Lower leg skin (tissue), 4 donors: ENCODE data around the gene LHX3. TPM values are rescaled to one million over a fixed set of nuclear protein-coding genes. Genes with fewer than 3 reads are reported as not detected.

Experiments used
- DNase-seq, 2 donors: peaks; one replicate each; pipeline ENCODE4 v3.0.0-alpha.2; 2019; ENCODE audit warnings: low spot score in 2 of 2
- H3K4me3 ChIP-seq: fragments of 200-600 bp; sonication (generic); 2 replicates; pipeline ENCODE4 v1.5.1; 2017; ENCODE audit warnings: mild to moderate bottlenecking, low read depth; ENCODE audit not compliant: poor library complexity, severe bottlenecking
- POLR2A ChIP-seq, 2 donors: fragments of 450-650 bp; IDR thresholded peaks; one replicate each; pipeline ENCODE4 v1.6.1; 2016 to 2017; ENCODE audit warnings: antibody characterized with exemption in 2 of 2, mild to moderate bottlenecking in 1 of 2, moderate library complexity in 1 of 2
- WGBS, 2 donors: methylation state at CpG; one replicate each; pipeline ENCODE4 v1.1.5; 2018; 5-methylcytosine and 5-hydroxymethylcytosine counted together
- intact Hi-C: fragments of 100-400 bp; cut with DNase I; formaldehyde crosslinking; loops from one replicate; pipeline ENCODE4 v1.15.0; 2023; ENCODE audit warnings: low total_unique reads
- total RNA-seq, 4 donors: library from RNA; depleted of rRNA; stranded (reverse); fragments of >200 nt; gene quantifications; one replicate each; pipeline ENCODE4 v1.1.0, GENCODE V29; 2016
- TF ChIP-seq, protein P1 (sequence below), 3 donors: fragments of 450-650 bp; IDR thresholded peaks; one replicate each; pipeline ENCODE4 v1.5.1; 2016; ENCODE audit warnings: antibody characterized with exemption in 3 of 3, mild to moderate bottlenecking in 3 of 3, moderate library complexity in 2 of 3

The LHX3 gene
- total RNA-seq, 4 donors from 2014 or later: 0.42 TPM; not detected in 3

DNA sequence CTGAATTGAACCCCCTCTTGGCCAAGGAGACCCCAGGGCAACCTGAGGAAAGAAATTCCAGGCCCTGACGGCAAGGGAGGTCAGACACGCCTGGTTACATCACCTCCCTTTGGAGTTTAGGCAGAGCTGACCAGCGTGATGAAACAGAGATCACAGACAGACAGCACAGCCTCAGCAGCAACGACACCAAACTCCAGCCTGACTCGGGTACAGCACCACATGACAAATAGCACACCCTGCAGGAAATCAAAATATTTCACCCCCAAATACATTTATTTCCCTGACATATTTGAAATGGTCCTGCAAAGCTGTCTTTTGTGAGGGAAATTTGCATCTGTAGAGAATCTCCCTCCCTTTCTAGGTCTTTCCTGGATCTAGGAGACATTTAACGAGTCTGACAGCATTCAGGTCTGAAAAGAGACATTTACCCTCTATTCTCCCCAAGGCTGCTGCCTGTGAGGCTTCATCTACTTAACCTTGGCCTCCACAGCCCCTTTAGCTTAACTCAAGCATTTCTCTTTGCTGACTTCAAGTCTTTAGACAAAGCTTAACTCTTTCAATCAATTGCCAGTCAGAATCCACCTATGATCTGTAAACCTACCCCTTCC is 38.1 kb upstream of the LHX3 start:
- 52 to 61% methylated on average over 6 of the region's 6 CpGs for WGBS, 2 donors
- no peak for DNase-seq
- TF ChIP-seq, protein P1, sequence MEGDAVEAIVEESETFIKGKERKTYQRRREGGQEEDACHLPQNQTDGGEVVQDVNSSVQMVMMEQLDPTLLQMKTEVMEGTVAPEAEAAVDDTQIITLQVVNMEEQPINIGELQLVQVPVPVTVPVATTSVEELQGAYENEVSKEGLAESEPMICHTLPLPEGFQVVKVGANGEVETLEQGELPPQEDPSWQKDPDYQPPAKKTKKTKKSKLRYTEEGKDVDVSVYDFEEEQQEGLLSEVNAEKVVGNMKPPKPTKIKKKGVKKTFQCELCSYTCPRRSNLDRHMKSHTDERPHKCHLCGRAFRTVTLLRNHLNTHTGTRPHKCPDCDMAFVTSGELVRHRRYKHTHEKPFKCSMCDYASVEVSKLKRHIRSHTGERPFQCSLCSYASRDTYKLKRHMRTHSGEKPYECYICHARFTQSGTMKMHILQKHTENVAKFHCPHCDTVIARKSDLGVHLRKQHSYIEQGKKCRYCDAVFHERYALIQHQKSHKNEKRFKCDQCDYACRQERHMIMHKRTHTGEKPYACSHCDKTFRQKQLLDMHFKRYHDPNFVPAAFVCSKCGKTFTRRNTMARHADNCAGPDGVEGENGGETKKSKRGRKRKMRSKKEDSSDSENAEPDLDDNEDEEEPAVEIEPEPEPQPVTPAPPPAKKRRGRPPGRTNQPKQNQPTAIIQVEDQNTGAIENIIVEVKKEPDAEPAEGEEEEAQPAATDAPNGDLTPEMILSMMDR (IDR thresholded peaks at IDR 0.05): no peak
- no peak for TF ChIP-seq POLR2A (IDR thresholded peaks at IDR 0.05)
- no peak overlapping the region for H3K4me3 ChIP-seq
- intact Hi-C loops: no loop called here

- TF ChIP-seq POLR2A (IDR thresholded peaks at IDR 0.05): no peak
- TF ChIP-seq, protein P1 (IDR thresholded peaks at IDR 0.05): no peak
Observed at GRCh38 chr9:136242248-136242647, 37.3 kb upstream of the LHX3 start.

GRCh38 chr9:136241542-136241941 is 36.6 kb upstream of the LHX3 start:
- H3K4me3 ChIP-seq: no peak overlapping the region
- intact Hi-C loops: no loop called here
- 85 to 96% methylated on average over 11 to 13 of the region's 13 CpGs for WGBS, 2 donors
- DNase-seq: no peak
- no peak for TF ChIP-seq POLR2A (IDR thresholded peaks at IDR 0.05)
- TF ChIP-seq, protein P1 (IDR thresholded peaks at IDR 0.05): no peak

More at GRCh38 chr9:136242248-136242647, 37.3 kb upstream of the LHX3 start:
- 84 to 92% methylated on average over 5 to 8 of the region's 8 CpGs for WGBS, 2 donors
- no peak overlapping the region for H3K4me3 ChIP-seq
- intact Hi-C loops: no loop called here
- DNase-seq: no peak

DNA sequence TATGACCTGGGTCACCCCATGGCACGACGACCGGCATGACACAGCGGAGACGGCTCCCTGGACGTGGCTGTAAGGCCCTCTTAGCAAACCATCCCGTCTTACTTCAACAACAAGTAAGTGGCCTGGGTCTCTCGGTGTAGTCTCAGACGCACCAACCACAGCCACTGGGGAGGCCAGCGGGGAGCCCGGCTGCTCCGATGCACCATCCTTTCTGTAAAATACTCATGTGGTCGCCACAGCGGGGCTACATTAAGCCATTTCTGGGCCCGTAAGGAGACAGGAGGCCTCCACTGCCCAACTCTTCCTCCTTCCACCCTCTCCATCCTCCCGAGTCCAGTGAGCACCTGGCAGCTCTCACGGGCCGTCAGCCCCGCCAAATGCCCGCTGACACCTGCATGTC is 36.0 kb upstream of the LHX3 start:
- WGBS, 2 donors: 90 to 96% methylated on average over 20 of the region's 20 CpGs
- TF ChIP-seq, protein P1 (IDR thresholded peaks at IDR 0.05): no peak
- no peak for TF ChIP-seq POLR2A (IDR thresholded peaks at IDR 0.05)

GRCh38 chr9:136239983-136240330 is 35.0 kb upstream of the LHX3 start:
- no peak for TF ChIP-seq POLR2A (IDR thresholded peaks at IDR 0.05)
- WGBS, 2 donors: 25 to 40% methylated on average over 2 of the region's 2 CpGs
- no peak for DNase-seq
- no peak overlapping the region for H3K4me3 ChIP-seq
- intact Hi-C loops: no loop called here

More for the DNA sequence above, 36.0 kb upstream of the LHX3 start:
- no peak overlapping the region for H3K4me3 ChIP-seq
- DNase-seq: no peak
- intact Hi-C loops: no loop called here

DNA sequence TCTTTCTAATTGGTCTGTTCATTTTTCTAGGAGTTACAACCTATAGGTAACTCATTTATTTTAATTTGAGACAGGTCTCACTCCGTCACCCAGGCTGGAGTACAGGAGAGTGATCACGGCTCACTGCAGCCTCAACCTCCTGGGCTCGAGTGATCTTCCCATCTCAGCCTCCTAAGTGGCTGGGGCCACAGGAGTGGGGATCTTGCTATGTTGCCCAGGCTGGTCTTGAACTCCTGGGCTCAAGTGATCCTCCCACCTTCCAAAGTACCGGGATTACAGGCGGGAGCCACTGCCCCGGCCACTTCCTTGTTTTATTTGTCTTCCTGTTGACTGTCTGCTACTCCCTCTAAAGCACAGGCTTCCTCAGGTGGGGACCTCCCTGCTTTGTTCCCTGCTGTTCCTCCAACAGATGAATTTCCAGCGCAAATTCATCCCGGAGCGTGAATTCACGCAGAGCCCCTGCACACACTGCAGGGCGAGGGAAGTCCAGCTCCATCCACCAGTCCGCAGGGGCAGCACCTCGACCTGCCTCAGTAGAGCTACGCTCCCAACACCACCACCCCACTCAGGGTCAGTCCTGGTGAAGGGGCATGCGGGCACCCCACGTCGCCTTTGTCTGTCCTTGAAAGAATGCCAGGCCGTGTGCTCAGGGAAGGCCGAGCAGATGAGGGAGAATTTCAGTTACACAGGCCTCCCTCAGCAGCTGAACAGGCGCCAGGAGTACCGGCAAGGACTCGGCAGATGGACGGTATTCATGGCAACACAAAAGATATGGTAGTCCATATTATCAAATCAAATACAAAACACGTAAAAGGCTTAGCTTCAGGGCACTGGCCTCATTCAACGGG is 34.4 kb upstream of the LHX3 start:
- TF ChIP-seq POLR2A (IDR thresholded peaks at IDR 0.05): no peak
- TF ChIP-seq, protein P1 (IDR thresholded peaks at IDR 0.05): no peak
- intact Hi-C loops: no loop called here
- DNase-seq: no peak
- H3K4me3 ChIP-seq: no peak overlapping the region
- 70 to 74% methylated on average over 25 of the region's 25 CpGs for WGBS, 2 donors
